ENCODE results near the gene CYYR1.
"Not testable (repeated sequence)": the region's sequence is repeated elsewhere in the genome, so short reads cannot be mapped to it uniquely, and the experiment has no call there.

Gene CYYR1

DNA sequence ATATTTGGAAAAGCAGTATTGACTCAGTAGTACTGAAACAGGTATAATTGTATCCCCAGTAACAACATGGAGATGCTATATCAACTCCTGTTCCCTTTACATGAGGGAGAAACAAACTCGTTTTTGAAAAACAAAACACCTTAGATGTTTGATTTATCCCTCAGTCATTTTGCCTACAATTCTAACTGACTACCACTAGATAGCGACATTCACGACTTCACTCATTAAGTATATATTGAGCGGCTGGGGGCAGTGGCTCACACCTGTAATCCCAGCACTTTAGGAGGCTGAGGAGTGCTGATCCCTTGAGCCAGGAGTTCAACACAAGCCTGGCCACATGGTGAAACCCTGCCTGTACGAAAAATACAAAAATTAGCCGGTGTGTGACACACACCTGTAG lies 83.3 kb downstream of the CYYR1 start:
- Histone ChIP-seq H3K4me1 (ENCODE audit: insufficient read depth, low read length) (peaks cover 10% of the 10 kb centered on the region; the same call in 1 of the 2 replicates), H3K27ac (ENCODE audit: low read length) (no peak overlapping the region), H3K36me3 (ENCODE audit: insufficient read depth, low read depth, low read length) (no peaks in the 10 kb centered on the region), H3K4me3 (ENCODE audit: low read length) (no peak overlapping the region), H3K9me3 (ENCODE audit: insufficient read depth, low read depth, low read length) (peaks cover 4% of the 10 kb centered on the region; the same call in 1 of the 2 replicates), H3K27me3 (ENCODE audit: insufficient read depth, low read length) (no peaks in the 10 kb centered on the region), H3K9ac (ENCODE audit: low read depth, low read length) (no peak overlapping the region)

DNA sequence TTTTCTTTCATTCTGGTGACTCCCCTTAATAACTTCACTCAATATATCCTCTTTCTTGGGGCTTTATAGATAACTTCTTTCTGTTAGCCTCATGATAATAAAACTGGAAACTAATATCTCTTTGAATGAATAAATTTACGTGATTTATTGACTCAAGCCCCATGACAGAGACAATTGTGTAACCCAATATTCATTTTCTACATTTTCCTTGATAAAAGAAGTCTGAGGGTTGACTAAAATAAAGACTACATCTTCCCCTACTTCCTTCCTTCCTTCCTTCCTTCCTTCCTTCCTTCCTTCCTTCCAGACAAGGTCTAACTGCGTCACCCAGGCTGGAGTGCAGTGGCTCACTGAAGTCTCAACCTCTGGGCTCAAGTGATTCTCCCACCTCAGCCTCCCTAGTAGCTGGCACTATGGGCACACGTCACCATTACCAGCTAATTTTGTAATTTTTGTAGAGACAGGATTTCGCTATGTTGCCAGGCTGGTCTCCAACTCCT lies 85.1 kb downstream of the CYYR1 start:
- Histone ChIP-seq H3K9ac (ENCODE audit: low read depth, low read length) (no peak overlapping the region), H3K27me3 (ENCODE audit: insufficient read depth, low read length) (no peaks in the 10 kb centered on the region), H3K4me1 (ENCODE audit: insufficient read depth, low read length) (peaks cover 10% of the 10 kb centered on the region; the same call in 1 of the 2 replicates), H3K27ac (ENCODE audit: low read length) (no peak overlapping the region), H3K9me3 (ENCODE audit: insufficient read depth, low read depth, low read length) (peaks cover 4% of the 10 kb centered on the region; the same call in 1 of the 2 replicates), H3K4me3 (ENCODE audit: low read length) (no peak overlapping the region), H3K36me3 (ENCODE audit: insufficient read depth, low read depth, low read length) (no peaks in the 10 kb centered on the region)

DNA sequence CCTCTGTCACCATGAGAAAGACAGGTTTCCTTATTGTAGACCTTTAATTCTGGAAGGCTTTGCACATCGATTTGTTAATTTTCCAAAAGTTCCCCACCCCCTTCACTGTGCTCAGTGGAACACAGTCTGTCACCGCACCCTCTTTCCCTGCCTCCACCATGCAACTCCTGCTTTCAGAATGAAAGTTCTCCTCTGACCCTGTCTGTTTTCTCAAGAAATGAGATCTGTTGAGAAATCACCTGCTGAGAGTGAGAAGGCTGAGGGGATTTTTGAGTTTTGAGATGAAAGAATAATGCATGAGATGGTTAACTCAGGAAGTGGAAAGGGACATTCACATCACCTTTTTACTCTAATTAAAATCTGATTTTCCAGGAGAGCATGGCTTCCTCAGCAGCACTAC lies 99.6 kb downstream of the CYYR1 start:
- Histone ChIP-seq H3K27me3 (ENCODE audit: insufficient read depth, low read length) (no peaks in the 10 kb centered on the region), H3K9me3 (ENCODE audit: insufficient read depth, low read depth, low read length) (no peaks in the 10 kb centered on the region), H3K4me1 (ENCODE audit: insufficient read depth, low read length) (no peaks in the 10 kb centered on the region), H3K4me3 (ENCODE audit: low read length) (no peak overlapping the region), H3K27ac (ENCODE audit: low read length) (no peak overlapping the region), H3K36me3 (ENCODE audit: insufficient read depth, low read depth, low read length) (no peaks in the 10 kb centered on the region; the same call in 1 of the 2 replicates), H3K9ac (ENCODE audit: low read depth, low read length) (no peak overlapping the region)

DNA sequence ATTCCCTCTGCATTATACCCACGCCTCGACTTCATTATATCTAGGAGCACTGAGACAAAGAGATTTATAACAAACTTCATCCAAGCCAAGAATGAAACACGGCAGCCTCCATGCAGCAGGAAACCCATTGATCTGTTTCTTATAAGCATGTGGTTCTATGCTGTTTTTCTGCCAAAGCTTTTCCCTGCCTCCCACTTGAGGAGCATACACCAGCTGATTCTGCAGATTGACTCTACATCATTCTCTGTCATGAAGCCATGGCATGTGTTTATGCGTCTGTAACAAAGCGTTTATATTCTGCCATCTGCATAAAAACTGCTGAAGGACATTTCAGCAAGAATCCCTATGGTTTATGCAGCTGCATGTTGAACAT lies 102.0 kb downstream of the CYYR1 start:
- no peak overlapping the region for H3K4me3 ChIP-seq (ENCODE audit: low read length)

DNA sequence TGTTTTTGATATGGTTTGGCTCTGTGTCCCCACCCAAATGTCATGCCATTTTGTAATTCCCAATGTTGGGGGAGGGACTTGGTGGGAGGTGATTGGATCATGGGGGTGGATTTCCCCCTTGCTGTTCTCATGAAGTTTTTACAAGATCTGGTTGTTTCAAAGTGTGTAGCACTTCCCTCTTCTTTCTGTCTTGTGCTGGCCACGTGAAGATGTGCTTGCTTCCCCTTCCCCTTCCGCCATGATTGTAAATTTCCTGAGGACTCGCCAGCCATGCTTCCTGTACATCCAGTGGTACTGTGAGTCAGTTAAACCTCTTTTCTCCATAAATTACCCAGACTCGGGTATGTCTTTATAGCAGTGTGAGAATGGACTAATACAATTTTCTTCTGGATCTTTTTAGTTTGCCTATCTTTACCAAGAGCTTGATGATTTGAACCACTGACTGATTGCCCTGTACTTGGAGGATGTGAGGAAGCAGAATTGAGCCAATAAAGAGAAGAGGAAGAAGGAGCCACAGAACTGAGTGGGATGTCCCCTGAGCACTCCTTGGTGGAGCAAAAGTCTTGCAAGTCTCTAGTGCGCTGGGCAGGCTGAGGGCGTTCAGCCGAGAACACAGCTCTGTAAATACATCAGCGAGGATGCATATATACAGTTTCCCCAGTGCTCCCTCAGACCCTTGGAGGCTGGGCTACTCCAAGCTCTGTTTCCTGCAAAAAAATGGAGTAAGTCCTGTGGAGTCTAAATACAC lies 102.6 kb downstream of the CYYR1 start:
- no peak overlapping the region for H3K9ac ChIP-seq (ENCODE audit: low read depth, low read length)
- no peaks in the 10 kb centered on the region for H3K36me3 ChIP-seq (ENCODE audit: insufficient read depth, low read depth, low read length)
- no peaks in the 10 kb centered on the region for H3K27me3 ChIP-seq (ENCODE audit: insufficient read depth, low read length)
- no peak overlapping the region for H3K27ac ChIP-seq (ENCODE audit: low read length)
- H3K9me3 ChIP-seq (ENCODE audit: insufficient read depth, low read depth, low read length) = no peaks in the 10 kb centered on the region
- H3K4me3 ChIP-seq (ENCODE audit: low read length) = no peak overlapping the region
- no peaks in the 10 kb centered on the region for H3K4me1 ChIP-seq (ENCODE audit: insufficient read depth, low read length)

More for the DNA sequence above, 102.0 kb downstream of the CYYR1 start:
- Histone ChIP-seq H3K27me3 (ENCODE audit: insufficient read depth, low read length) (no peaks in the 10 kb centered on the region), H3K27ac (ENCODE audit: low read length) (no peak overlapping the region), H3K9me3 (ENCODE audit: insufficient read depth, low read depth, low read length) (no peaks in the 10 kb centered on the region), H3K4me1 (ENCODE audit: insufficient read depth, low read length) (no peaks in the 10 kb centered on the region), H3K9ac (ENCODE audit: low read depth, low read length) (no peak overlapping the region), H3K36me3 (ENCODE audit: insufficient read depth, low read depth, low read length) (no peaks in the 10 kb centered on the region; the same call in 1 of the 2 replicates)

DNA sequence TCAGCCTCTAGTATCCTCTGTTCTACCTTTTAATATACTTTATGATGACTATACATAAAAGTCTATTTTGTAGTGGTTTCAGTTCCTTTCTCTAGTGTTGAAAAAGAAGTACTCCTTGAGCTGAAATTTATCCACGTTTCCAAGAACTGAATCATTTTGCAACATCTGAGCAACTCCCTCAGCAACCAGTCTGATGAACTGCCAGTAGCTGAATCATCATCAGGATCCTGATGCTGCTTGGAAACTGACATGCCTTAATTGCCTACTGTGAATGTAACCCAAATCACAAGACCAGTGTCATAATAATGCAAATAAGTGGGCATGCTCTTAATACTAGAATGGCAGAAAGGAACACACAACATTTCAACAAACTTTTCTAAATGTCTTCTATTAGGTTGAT lies 103.3 kb downstream of the CYYR1 start:
- no peaks in the 10 kb centered on the region for H3K36me3 ChIP-seq (ENCODE audit: insufficient read depth, low read depth, low read length)
- no peak overlapping the region for H3K27ac ChIP-seq (ENCODE audit: low read length)
- H3K9ac ChIP-seq (ENCODE audit: low read depth, low read length) = no peak overlapping the region
- H3K4me1 ChIP-seq (ENCODE audit: insufficient read depth, low read length) = no peaks in the 10 kb centered on the region
- no peak overlapping the region for H3K4me3 ChIP-seq (ENCODE audit: low read length)
- H3K9me3 ChIP-seq (ENCODE audit: insufficient read depth, low read depth, low read length) = no peaks in the 10 kb centered on the region
- no peaks in the 10 kb centered on the region for H3K27me3 ChIP-seq (ENCODE audit: insufficient read depth, low read length)

DNA sequence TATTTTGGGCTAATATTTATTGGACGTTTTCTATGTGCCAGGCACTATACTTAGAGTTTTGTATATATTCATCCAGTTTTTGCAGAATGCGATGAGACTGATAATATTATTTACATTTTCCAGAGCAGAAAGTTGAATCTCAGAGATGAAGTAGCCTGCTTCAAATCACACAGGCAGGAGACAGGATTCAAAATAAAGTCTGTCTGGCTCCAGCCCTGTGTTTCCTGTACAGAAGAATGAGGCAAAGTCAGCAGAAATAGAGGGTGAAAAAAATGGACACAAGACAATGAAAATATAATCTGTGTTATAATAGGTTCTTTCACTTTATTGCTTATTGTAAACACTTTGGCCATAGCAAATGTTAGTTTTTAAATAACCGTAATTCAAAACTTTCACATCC lies 107.2 kb downstream of the CYYR1 start:
- no peak overlapping the region for H3K9ac ChIP-seq (ENCODE audit: low read depth, low read length)
- H3K27me3 ChIP-seq (ENCODE audit: insufficient read depth, low read length) = no peaks in the 10 kb centered on the region
- no peak overlapping the region for H3K4me3 ChIP-seq (ENCODE audit: low read length)
- no peaks in the 10 kb centered on the region for H3K9me3 ChIP-seq (ENCODE audit: insufficient read depth, low read depth, low read length)
- H3K27ac ChIP-seq (ENCODE audit: low read length) = no peak overlapping the region
- H3K4me1 ChIP-seq (ENCODE audit: insufficient read depth, low read length) = no peaks in the 10 kb centered on the region
- no peaks in the 10 kb centered on the region for H3K36me3 ChIP-seq (ENCODE audit: insufficient read depth, low read depth, low read length)

DNA sequence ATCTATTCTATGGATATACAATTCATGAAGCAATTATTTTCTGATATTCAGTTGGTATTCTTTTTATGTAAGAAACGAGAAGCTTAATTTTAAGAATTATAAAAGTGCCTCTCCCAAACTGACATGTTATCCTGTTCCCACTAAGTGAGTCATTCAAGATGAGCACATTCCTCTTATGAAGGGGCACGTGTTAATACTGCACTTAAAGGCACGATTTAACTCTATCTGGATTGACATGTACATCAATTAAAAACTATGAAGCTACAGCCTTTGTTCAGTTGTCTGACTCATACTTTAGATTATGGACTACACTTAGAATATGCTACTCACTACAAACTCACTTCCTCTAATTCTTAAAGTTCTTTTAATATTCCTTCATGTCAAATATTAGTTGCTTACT lies 111.6 kb downstream of the CYYR1 start:
- H3K36me3 ChIP-seq (ENCODE audit: insufficient read depth, low read depth, low read length) = no peaks in the 10 kb centered on the region
- H3K9ac ChIP-seq (ENCODE audit: low read depth, low read length) = no peak overlapping the region
- H3K4me1 ChIP-seq (ENCODE audit: insufficient read depth, low read length) = no peaks in the 10 kb centered on the region
- H3K9me3 ChIP-seq (ENCODE audit: insufficient read depth, low read depth, low read length) = no peaks in the 10 kb centered on the region
- H3K27me3 ChIP-seq (ENCODE audit: insufficient read depth, low read length) = no peaks in the 10 kb centered on the region
- no peak overlapping the region for H3K4me3 ChIP-seq (ENCODE audit: low read length)
- no peak overlapping the region for H3K27ac ChIP-seq (ENCODE audit: low read length)

DNA sequence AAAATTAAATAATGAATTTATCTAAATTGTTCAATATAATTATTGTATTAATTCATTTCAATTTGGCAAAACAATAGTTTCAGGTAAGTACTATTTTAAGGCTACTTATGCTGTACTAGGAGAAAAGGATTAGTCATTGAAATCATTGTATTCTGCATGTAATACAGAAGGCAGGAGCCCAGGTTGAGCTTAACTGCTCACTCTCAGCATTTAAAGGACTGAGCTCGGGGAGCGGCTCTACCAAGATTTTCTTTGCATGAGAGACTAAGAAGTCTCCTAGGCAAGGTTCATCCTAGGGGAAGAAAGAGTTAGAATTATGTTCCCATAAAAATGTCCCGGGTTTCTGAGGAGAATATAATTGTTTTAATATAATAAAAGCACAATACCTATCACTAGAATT lies 112.5 kb downstream of the CYYR1 start:
- Histone ChIP-seq H3K27ac (ENCODE audit: low read length) (no peak overlapping the region), H3K27me3 (ENCODE audit: insufficient read depth, low read length) (no peaks in the 10 kb centered on the region), H3K9me3 (ENCODE audit: insufficient read depth, low read depth, low read length) (no peaks in the 10 kb centered on the region), H3K4me3 (ENCODE audit: low read length) (no peak overlapping the region), H3K9ac (ENCODE audit: low read depth, low read length) (no peak overlapping the region), H3K4me1 (ENCODE audit: insufficient read depth, low read length) (no peaks in the 10 kb centered on the region), H3K36me3 (ENCODE audit: insufficient read depth, low read depth, low read length) (no peaks in the 10 kb centered on the region)

DNA sequence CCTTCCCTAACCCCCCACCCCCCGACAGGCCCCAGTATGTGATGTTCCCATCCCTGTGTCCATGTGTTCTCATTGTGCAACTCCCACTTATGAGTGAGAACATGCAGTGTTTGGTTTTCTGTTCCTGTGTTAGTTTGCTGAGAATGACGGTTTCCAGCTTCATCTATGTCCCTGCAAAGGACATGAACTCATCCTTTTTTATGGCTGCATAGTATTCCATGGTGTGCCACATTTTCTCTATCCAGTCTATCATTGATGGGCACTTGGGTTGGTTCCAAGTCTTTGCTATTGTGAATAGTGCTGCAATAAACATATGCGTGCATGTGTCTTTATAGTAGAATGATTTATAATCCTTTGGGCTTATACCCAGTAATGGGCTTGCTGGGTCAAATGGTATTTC lies 114.2 kb downstream of the CYYR1 start:
- not testable (repeated sequence) for H3K9me3 ChIP-seq (ENCODE audit: insufficient read depth, low read depth, low read length); H3K4me3 ChIP-seq (ENCODE audit: low read length); H3K27me3 ChIP-seq (ENCODE audit: insufficient read depth, low read length); H3K4me1 ChIP-seq (ENCODE audit: insufficient read depth, low read length); H3K9ac ChIP-seq (ENCODE audit: low read depth, low read length); H3K27ac ChIP-seq (ENCODE audit: low read length); H3K36me3 ChIP-seq (ENCODE audit: insufficient read depth, low read depth, low read length)

DNA sequence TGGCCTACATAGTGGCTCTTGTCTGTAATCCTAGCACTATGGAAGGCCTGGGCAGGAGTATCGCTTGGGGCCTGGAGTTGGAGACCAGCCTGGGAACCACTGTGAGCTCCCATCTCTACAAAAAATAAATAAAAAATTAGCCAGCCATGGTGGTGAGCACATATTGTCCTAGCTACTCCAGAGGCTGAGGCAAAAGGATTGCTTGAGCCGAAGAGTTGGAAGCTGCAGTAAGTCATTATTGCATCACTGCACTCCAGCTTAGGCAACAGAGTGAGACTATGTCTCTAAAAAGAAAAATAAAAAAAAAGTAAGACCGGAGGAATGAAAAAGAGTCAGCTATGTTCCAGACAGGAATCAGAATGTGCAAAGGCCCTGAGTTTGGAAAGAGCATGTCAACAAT lies 115.3 kb downstream of the CYYR1 start:
- H3K36me3 ChIP-seq (ENCODE audit: insufficient read depth, low read depth, low read length) = no peaks in the 10 kb centered on the region
- no peaks in the 10 kb centered on the region for H3K27me3 ChIP-seq (ENCODE audit: insufficient read depth, low read length)

DNA sequence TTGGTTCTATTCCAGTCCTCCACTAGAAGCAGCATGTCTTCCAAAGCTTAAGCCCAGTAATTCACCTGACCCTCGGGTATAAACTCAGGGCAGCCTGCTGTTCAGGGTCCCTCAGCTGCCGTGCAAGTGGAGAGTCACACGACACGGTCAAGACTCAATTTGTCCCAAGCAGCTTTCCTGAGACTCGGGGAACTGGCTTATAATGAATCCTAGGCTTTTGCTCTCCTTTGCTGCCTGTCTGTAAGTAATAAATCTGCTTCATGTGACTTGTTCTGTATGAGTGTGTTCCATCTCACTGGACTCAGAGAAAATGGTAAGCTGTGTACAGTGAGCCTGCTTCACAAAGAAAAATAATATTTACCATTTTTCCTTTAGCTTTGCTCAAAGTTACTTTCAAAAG lies 119.8 kb downstream of the CYYR1 start:
- no peak overlapping the region for H3K4me3 ChIP-seq (ENCODE audit: low read length)
- no peaks in the 10 kb centered on the region for H3K36me3 ChIP-seq (ENCODE audit: insufficient read depth, low read depth, low read length)
- H3K9ac ChIP-seq (ENCODE audit: low read depth, low read length) = no peak overlapping the region
- no peak overlapping the region for H3K27ac ChIP-seq (ENCODE audit: low read length)
- H3K27me3 ChIP-seq (ENCODE audit: insufficient read depth, low read length) = no peaks in the 10 kb centered on the region
- no peaks in the 10 kb centered on the region for H3K9me3 ChIP-seq (ENCODE audit: insufficient read depth, low read depth, low read length)
- no peaks in the 10 kb centered on the region for H3K4me1 ChIP-seq (ENCODE audit: insufficient read depth, low read length)

More for the DNA sequence above, 115.3 kb downstream of the CYYR1 start:
- H3K9ac ChIP-seq (ENCODE audit: low read depth, low read length) = no peak overlapping the region
- H3K27ac ChIP-seq (ENCODE audit: low read length) = no peak overlapping the region
- H3K4me3 ChIP-seq (ENCODE audit: low read length) = no peak overlapping the region
- H3K4me1 ChIP-seq (ENCODE audit: insufficient read depth, low read length) = no peaks in the 10 kb centered on the region
- no peaks in the 10 kb centered on the region for H3K9me3 ChIP-seq (ENCODE audit: insufficient read depth, low read depth, low read length)
